Progenitor cell of endocrine pancreas (in vitro differentiated cells): Measurements from ENCODE around the gene IL2RG. TPM values are rescaled to one million over a fixed set of nuclear protein-coding genes. Genes with fewer than 3 reads are reported as not detected.

Experiments
- DNase-seq: peaks from one replicate; pipeline ENCODE4 v3.0.0; 2021; ENCODE audit warnings: low spot score; ENCODE audit not compliant: unreplicated experiment
- H3K27ac Mint-ChIP-seq: 2 replicates; pipeline ENCODE4 v1.8.0; 2021; ENCODE audit warnings: mild to moderate bottlenecking, moderate library complexity, mixed read lengths
- H3K27me3 Mint-ChIP-seq: 2 replicates; pipeline ENCODE4 v1.8.0; 2021; ENCODE audit warnings: mixed read lengths
- H3K36me3 Mint-ChIP-seq: 2 replicates; pipeline ENCODE4 v1.8.0; 2022; ENCODE audit warnings: mixed read lengths; ENCODE audit not compliant: insufficient read depth
- H3K4me1 Mint-ChIP-seq: 2 replicates; pipeline ENCODE4 v1.8.0; 2021; ENCODE audit warnings: low read depth, mixed read lengths
- H3K4me3 Mint-ChIP-seq: 2 replicates; pipeline ENCODE4 v1.8.0; 2021; ENCODE audit warnings: low read depth, mild to moderate bottlenecking, moderate library complexity, mixed read lengths
- H3K9me3 Mint-ChIP-seq: 2 replicates; pipeline ENCODE4 v1.8.0; 2021; ENCODE audit warnings: low read depth, mixed read lengths
- CTCF ChIP-seq: fragments of 200-600 bp; sonication (generic); IDR thresholded peaks from one replicate; pipeline ENCODE4 v1.5.0; 2021; ENCODE audit warnings: antibody characterized with exemption, mild to moderate bottlenecking; ENCODE audit not compliant: unreplicated experiment
- total RNA-seq: library from RNA; stranded (reverse); gene quantifications from 2 replicates; pipeline ENCODE4 v1.2.1, GENCODE V29; 2021

The IL2RG gene
- total RNA-seq, 1 donor from 2014 or later: 0.41 TPM

- Mint-ChIP-seq H3K27ac (no peak overlapping the region), H3K4me3 (no peak overlapping the region), H3K4me1 (peaks cover 1% of the 10 kb centered on the region), H3K36me3 (no peaks in the 10 kb centered on the region), H3K27me3 (no peaks in the 10 kb centered on the region), H3K9me3 (no peaks in the 10 kb centered on the region)
- no peak for TF ChIP-seq CTCF
- no peak for DNase-seq
Observed at GRCh38 chrX:71085900-71086299, 25.5 kb downstream of the IL2RG start.

GRCh38 chrX:71082822-71083221 lies 28.6 kb downstream of the IL2RG start:
- H3K36me3 Mint-ChIP-seq: no peaks in the 10 kb centered on the region
- peaks cover 1% of the 10 kb centered on the region for H3K4me1 Mint-ChIP-seq
- H3K27me3 Mint-ChIP-seq: no peaks in the 10 kb centered on the region
- H3K9me3 Mint-ChIP-seq: no peaks in the 10 kb centered on the region
- DNase-seq: no peak
- TF ChIP-seq CTCF: no peak
- H3K27ac Mint-ChIP-seq: no peak overlapping the region
- no peak overlapping the region for H3K4me3 Mint-ChIP-seq

DNA sequence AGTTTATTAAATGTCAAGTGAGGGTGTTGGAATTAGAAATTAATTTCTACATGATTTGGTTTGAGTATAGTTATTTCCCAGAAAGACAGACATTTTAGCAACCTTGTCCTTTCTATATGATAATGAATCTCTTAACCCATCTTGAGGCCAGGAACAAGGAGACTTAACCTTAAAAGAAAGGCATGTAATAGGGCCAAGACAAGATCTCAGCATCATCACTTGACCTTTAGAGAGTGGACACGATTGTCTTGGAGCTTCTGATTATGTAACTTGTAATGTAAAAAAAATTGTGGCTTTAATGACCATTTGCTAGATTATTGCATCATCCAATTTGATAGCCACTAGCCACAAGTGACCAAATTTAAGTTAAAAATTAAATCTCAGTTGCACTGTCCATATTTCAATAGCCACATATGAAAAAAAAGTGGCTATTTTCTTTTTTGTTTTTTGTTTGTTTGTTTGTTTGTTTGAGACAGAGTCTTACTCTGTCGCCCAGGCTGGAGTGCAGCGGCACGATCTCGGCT lies 29.2 kb downstream of the IL2RG start:
- Mint-ChIP-seq H3K4me1 (peaks cover 1% of the 10 kb centered on the region), H3K9me3 (no peaks in the 10 kb centered on the region), H3K27me3 (no peaks in the 10 kb centered on the region), H3K36me3 (no peaks in the 10 kb centered on the region), H3K4me3 (no peak overlapping the region), H3K27ac (no peak overlapping the region)
- TF ChIP-seq CTCF: no peak
- DNase-seq: no peak

GRCh38 chrX:71081330-71082123 lies 29.9 kb downstream of the IL2RG start:
- Mint-ChIP-seq H3K9me3 (no peaks in the 10 kb centered on the region), H3K36me3 (no peaks in the 10 kb centered on the region), H3K4me1 (peaks cover 1% of the 10 kb centered on the region), H3K27me3 (no peaks in the 10 kb centered on the region), H3K27ac (no peak overlapping the region), H3K4me3 (no peak overlapping the region)
- no peak for TF ChIP-seq CTCF
- no peak for DNase-seq

GRCh38 chrX:71070531-71070930 lies 40.8 kb downstream of the IL2RG start:
- no peaks in the 10 kb centered on the region for H3K27me3 Mint-ChIP-seq
- peaks cover 7% of the 10 kb centered on the region for H3K4me1 Mint-ChIP-seq
- H3K27ac Mint-ChIP-seq: no peak overlapping the region
- no peaks in the 10 kb centered on the region for H3K36me3 Mint-ChIP-seq
- H3K9me3 Mint-ChIP-seq: peaks cover 14% of the 10 kb centered on the region
- no peak overlapping the region for H3K4me3 Mint-ChIP-seq
- no peak for DNase-seq
- no peak for TF ChIP-seq CTCF
